ENCODE results near the gene PPP6R2.
"Not testable (repeated sequence)": the region's sequence is repeated elsewhere in the genome, so short reads cannot be mapped to it uniquely, and the experiment has no call there.

Gene PPP6R2

DNA sequence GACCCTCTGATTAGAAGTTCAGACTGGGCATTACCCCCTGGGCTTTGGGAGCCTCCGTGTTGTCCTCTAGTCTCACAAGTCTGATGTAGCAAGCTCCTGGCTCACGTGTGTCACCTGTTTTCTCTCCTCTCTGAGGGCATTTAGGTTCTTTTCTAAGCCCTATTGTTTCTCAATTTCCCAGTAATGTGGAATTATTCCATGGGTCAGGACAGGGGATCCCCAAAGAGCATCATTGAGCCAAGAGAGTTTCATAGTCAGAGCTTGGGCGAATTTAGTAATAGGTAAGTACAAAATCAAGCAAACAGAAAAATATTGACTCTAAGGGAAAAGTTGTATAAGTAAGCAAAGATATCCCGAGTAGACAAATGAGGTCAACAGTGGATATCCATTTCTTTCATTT, 57.3 kb downstream of the PPP6R2 start:
- TF ChIP-seq, protein P1, sequence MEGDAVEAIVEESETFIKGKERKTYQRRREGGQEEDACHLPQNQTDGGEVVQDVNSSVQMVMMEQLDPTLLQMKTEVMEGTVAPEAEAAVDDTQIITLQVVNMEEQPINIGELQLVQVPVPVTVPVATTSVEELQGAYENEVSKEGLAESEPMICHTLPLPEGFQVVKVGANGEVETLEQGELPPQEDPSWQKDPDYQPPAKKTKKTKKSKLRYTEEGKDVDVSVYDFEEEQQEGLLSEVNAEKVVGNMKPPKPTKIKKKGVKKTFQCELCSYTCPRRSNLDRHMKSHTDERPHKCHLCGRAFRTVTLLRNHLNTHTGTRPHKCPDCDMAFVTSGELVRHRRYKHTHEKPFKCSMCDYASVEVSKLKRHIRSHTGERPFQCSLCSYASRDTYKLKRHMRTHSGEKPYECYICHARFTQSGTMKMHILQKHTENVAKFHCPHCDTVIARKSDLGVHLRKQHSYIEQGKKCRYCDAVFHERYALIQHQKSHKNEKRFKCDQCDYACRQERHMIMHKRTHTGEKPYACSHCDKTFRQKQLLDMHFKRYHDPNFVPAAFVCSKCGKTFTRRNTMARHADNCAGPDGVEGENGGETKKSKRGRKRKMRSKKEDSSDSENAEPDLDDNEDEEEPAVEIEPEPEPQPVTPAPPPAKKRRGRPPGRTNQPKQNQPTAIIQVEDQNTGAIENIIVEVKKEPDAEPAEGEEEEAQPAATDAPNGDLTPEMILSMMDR (IDR thresholded peaks at IDR 0.05; ENCODE audit: low read depth, low read length), result no peak
- no peak for DNase-seq (ENCODE audit: extremely low read depth, low read depth)

DNA sequence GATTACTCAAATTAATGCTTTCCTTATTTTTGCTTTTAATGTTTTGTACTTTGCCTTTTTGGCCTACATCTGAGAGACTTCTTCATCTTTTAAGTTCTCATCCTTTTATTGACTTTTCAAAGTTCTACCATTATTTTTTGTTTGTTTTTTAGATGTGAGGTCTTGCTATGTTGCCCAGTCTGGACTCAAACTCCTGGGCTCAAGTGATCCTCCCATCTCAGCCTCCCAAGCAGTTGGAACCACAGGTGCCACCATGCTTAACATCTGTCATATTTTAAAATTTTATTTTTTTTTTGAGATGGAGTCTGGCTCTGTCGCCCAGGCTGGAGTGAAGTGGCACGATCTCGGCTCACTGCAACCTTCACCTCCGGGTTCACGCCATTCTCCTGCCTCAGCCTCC, 57.8 kb downstream of the PPP6R2 start:
- DNase-seq (ENCODE audit: extremely low read depth, low read depth), result no peak
- TF ChIP-seq, protein P1 (IDR thresholded peaks at IDR 0.05; ENCODE audit: low read depth, low read length), result no peak

DNA sequence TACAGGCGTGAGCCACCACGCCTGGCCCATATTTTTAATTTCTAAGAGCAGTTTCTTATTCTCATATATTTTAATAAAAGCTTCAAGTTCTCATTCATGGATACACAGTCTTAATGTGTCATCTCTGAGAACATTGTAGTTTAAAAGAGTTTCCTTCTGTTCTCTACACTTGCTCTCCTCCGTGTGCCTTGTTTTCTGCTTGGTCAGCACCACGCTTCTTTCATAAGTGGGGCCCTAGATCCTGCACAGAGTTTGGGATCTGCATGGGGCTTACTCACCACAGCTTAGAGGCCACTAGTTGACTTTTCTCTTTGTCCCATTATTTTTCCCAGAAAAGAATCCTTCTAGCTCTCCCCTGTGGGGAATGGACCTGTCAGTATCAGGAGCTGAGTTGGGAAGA, 58.8 kb downstream of the PPP6R2 start:
- DNase-seq (ENCODE audit: extremely low read depth, low read depth), result no peak
- TF ChIP-seq, protein P1 (IDR thresholded peaks at IDR 0.05; ENCODE audit: low read depth, low read length), result no peak

DNA sequence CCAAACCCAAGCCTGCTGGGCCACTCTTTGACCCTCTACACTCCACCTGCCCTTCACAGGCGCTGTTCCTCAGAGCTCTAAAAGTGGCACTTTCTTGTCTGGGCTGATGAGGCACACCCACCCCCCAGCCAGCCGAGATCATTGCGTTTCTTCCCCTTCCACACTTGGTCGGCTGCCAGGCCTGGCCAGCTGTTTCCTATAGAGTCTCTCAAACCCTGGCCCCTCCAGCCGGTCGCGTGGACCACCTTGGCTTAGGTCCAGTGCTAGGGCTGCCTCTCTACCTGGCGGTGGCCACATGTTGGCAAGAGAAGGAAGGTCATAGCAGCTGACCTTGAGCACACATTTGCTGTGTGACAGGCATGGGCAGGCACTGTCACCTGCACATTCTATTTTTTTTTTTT, 60.6 kb downstream of the PPP6R2 start:
- no peak for DNase-seq (ENCODE audit: extremely low read depth, low read depth)
- TF ChIP-seq, protein P1 (IDR thresholded peaks at IDR 0.05; ENCODE audit: low read depth, low read length), result no peak

DNA sequence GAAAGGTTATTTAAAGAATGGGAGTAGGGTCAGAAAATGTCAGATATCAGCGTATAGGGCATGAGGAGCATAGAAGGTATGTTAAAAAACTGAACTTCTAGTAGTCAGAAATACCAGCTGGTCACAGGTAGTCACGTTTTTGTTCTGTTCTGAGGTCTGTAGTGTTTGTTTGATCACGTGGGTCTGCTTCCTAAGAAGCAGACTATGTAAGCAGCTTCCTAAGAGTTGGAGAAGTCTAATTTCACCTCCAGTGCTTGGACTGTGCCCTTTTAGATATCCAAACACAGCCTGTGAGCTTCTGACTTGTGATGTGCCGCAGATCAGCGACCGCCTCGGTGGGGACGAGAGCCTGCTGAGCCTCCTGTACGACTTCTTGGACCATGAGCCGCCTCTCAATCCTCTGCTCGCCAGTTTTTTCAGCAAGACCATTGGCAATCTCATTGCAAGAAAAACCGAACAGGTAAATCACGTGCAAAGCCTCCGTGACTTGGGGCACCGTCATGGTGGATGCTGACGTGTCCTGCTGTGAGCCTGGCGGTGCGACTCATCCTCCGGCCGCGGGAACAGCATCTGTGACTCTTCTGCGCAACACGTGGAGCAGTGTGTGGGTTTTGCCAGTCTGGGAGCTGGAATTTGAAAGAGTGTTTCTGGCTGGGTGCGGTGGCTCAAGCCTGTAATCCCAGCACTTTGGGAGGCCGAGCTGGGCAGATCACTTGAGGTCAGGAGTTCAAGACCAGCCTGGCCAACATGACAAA, 63.5 kb downstream of the PPP6R2 start:
- TF ChIP-seq, protein P1 (IDR thresholded peaks at IDR 0.05; ENCODE audit: low read depth, low read length), result no peak
- no peak for DNase-seq (ENCODE audit: extremely low read depth, low read depth)

DNA sequence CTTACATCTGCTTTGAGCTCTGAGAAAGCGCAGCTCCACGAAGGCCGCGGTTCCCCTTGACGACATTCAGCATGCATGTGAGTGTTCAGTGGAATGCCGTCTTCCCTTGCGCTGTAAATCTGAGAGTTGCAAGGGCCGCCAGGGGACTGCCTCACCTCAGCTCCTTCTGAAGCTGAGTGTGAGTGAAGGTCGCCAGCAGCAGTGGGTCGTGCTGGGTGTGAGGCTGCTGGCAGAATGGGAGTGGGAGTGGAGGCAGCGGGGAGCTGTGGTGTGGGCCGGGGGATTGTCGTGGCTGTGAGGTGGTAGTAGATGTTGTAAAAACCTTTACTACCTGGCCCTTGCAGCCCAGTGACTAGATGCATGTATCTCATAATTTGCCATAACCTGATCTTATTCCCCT, 65.2 kb downstream of the PPP6R2 start:
- DNase-seq (ENCODE audit: extremely low read depth, low read depth), result no peak
- TF ChIP-seq, protein P1 (IDR thresholded peaks at IDR 0.05; ENCODE audit: low read depth, low read length), result no peak

DNA sequence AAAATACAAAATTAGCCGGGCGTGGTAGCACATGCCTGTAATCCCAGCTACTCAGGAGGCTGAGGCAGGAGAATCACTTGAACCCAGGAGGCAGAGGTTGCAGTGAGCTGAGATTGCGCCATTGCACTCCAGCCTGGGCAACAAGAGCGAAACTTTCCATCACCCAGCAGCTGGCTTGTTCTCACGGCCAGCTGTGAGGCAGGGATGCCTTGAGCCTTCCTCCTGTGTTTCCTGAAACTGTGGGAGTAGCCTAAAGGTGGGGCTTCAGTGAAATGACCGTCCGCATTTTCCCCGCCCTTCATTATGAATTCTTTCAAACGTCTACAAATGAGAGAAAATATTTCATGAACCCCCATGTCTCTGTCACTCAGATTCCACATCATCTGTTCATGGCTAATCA, 65.8 kb downstream of the PPP6R2 start:
- DNase-seq (ENCODE audit: extremely low read depth, low read depth), result not testable (repeated sequence)

Measured in AG09319 (cell line).